GM12874 (cell line): ENCODE results near the gene THSD4.

Experiments
- CTCF ChIP-seq: IDR thresholded peaks from 2 replicates; pipeline ENCODE4 v1.5.1; 2011; ENCODE audit warnings: low read depth, mild to moderate bottlenecking, control low read depth, low read length, moderate library complexity; ENCODE audit not compliant: insufficient read depth

The THSD4 gene

GRCh38 chr15:71249986-71250385 is 134.7 kb downstream of the THSD4 start:
- no peak for TF ChIP-seq CTCF

- TF ChIP-seq CTCF, result no peak
These were observed 135.8 kb downstream of the THSD4 start for GRCh38 chr15:71250936-71251583.

- no peak for TF ChIP-seq CTCF
These were observed 136.3 kb downstream of the THSD4 start for GRCh38 chr15:71251584-71252043.

GRCh38 chr15:71252044-71252739 is 136.9 kb downstream of the THSD4 start:
- no peak for TF ChIP-seq CTCF

GRCh38 chr15:71252740-71253047 is 137.4 kb downstream of the THSD4 start:
- no peak for TF ChIP-seq CTCF

GRCh38 chr15:71254491-71254890 is 139.2 kb downstream of the THSD4 start:
- TF ChIP-seq CTCF, result no peak

GRCh38 chr15:71256934-71257664 is 141.8 kb downstream of the THSD4 start:
- TF ChIP-seq CTCF, result 0 out of 2 replicates have a peak, but pooled peaks have one; percentile 13
